Neural progenitor cell (in vitro differentiated cells): ENCODE measurements around the gene MPRIP. TPM values are rescaled to one million over a fixed set of nuclear protein-coding genes. Genes with fewer than 3 reads are reported as not detected.

Source experiments
- DNase-seq: peaks from one replicate; pipeline ENCODE4 v3.0.0-alpha.2; 2016; ENCODE audit warnings: low spot score
- H2AFZ ChIP-seq: fragments of 200-600 bp; sonication (generic); replicated peaks from 2 replicates; pipeline ENCODE4 v1.6.1; 2016; ENCODE audit warnings: antibody characterized with exemption
- H3F3A ChIP-seq: fragments of 200-600 bp; sonication (generic); 2 replicates; pipeline ENCODE4 v1.6.1; 2016; ENCODE audit warnings: antibody characterized with exemption, low read depth
- H3K27ac ChIP-seq: fragments of 200-600 bp; sonication (generic); 2 replicates; pipeline ENCODE4 v1.5.1; 2016; ENCODE audit warnings: mild to moderate bottlenecking
- H3K27me3 ChIP-seq: fragments of 200-600 bp; sonication (generic); 2 replicates; pipeline ENCODE4 v1.6.1; 2016; ENCODE audit warnings: mild to moderate bottlenecking, moderate library complexity
- H3K36me3 ChIP-seq: fragments of 200-600 bp; sonication (generic); 2 replicates; pipeline ENCODE4 v1.5.1; 2016
- H3K4me1 ChIP-seq: fragments of 200-600 bp; sonication (generic); 2 replicates; pipeline ENCODE4 v1.6.1; 2016; ENCODE audit warnings: mixed run types
- H3K4me2 ChIP-seq: fragments of 200-600 bp; sonication (generic); 2 replicates; pipeline ENCODE4 v1.6.1; 2016
- H3K4me3 ChIP-seq: fragments of 200-600 bp; sonication (generic); 2 replicates; pipeline ENCODE4 v1.5.1; 2016
- H3K79me2 ChIP-seq: fragments of 200-600 bp; sonication (generic); 2 replicates; pipeline ENCODE4 v1.6.1; 2016; ENCODE audit warnings: low read depth
- H3K9ac ChIP-seq: fragments of 200-600 bp; sonication (generic); 2 replicates; pipeline ENCODE4 v1.6.1; 2016
- H3K9me3 ChIP-seq: fragments of 200-600 bp; sonication (generic); 2 replicates; pipeline ENCODE4 v1.5.1; 2016; ENCODE audit warnings: low read depth
- H4K20me1 ChIP-seq: fragments of 200-600 bp; sonication (generic); 2 replicates; pipeline ENCODE4 v1.6.1; 2016; ENCODE audit warnings: low read depth
- H3K27ac Mint-ChIP-seq: 3 replicates; pipeline ENCODE4 v1.8.0; 2021; ENCODE audit warnings: mixed read lengths
- H3K27me3 Mint-ChIP-seq: 2 replicates; pipeline ENCODE4 v1.8.0; 2022; ENCODE audit warnings: low read depth, mild to moderate bottlenecking, inconsistent platforms, moderate library complexity, mixed read lengths; ENCODE audit not compliant: insufficient read depth
- H3K36me3 Mint-ChIP-seq: 3 replicates; pipeline ENCODE4 v1.8.0; 2021; ENCODE audit warnings: mixed read lengths
- H3K4me1 Mint-ChIP-seq: 3 replicates; pipeline ENCODE4 v1.8.0; 2021; ENCODE audit warnings: mixed read lengths
- H3K4me3 Mint-ChIP-seq: 3 replicates; pipeline ENCODE4 v1.8.0; 2021; ENCODE audit warnings: mild to moderate bottlenecking, moderate library complexity, mixed read lengths
- H3K9me3 Mint-ChIP-seq: 3 replicates; pipeline ENCODE4 v1.8.0; 2020; ENCODE audit warnings: mixed read lengths
- CTCF ChIP-seq: fragments of 200-600 bp; sonication (generic); IDR thresholded peaks from 2 replicates; pipeline ENCODE4 v1.5.1; 2017; ENCODE audit warnings: antibody characterized with exemption, mild to moderate bottlenecking
- EZH2 ChIP-seq: fragments of 200-600 bp; sonication (generic); IDR thresholded peaks from 2 replicates; pipeline ENCODE4 v1.6.1; 2017; ENCODE audit warnings: antibody characterized with exemption, mild to moderate bottlenecking, moderate library complexity
- EZH2phosphoT487 ChIP-seq: fragments of 200-600 bp; sonication (generic); IDR thresholded peaks from 2 replicates; pipeline ENCODE4 v1.6.1; 2017; ENCODE audit warnings: antibody characterized with exemption
- total RNA-seq: library from RNA; depleted of rRNA; stranded (reverse); fragments of >200 nt; gene quantifications from 2 replicates; pipeline ENCODE4 v1.2.3, GENCODE V29; 2015; ENCODE audit warnings: low replicate concordance

Gene MPRIP
- total RNA-seq, 1 donor from 2014 or later, result 42.1 TPM

GRCh38 chr17:17146786-17147406, 104.6 kb downstream of the MPRIP start:
- no peaks in the 10 kb centered on the region for H4K20me1 ChIP-seq
- H3K4me3 Mint-ChIP-seq, result no peak overlapping the region
- H3K36me3 ChIP-seq, result no peaks in the 10 kb centered on the region
- peaks cover 7% of the 10 kb centered on the region for H3K27me3 Mint-ChIP-seq
- DNase-seq, result peak; percentile 46
- H3K27me3 ChIP-seq, result no peaks in the 10 kb centered on the region
- peaks cover 3% of the 10 kb centered on the region for H3K4me1 Mint-ChIP-seq
- no peak overlapping the region for H2AFZ ChIP-seq
- no peak overlapping the region for H3K27ac Mint-ChIP-seq
- H3K9ac ChIP-seq, result no peak overlapping the region
- no peak overlapping the region for H3K4me2 ChIP-seq
- no peaks in the 10 kb centered on the region for H3K9me3 Mint-ChIP-seq
- no peaks in the 10 kb centered on the region for H3K9me3 ChIP-seq
- H3K79me2 ChIP-seq, result no peaks in the 10 kb centered on the region
- H3K27ac ChIP-seq, result no peak overlapping the region
- H3K36me3 Mint-ChIP-seq, result peaks cover 36% of the 10 kb centered on the region
- no peaks in the 10 kb centered on the region for H3K4me1 ChIP-seq
- H3K4me3 ChIP-seq, result no peak overlapping the region
- no peaks in the 10 kb centered on the region for H3F3A ChIP-seq
- TF ChIP-seq EZH2 (no peak), CTCF (peak; percentile 43)

DNA sequence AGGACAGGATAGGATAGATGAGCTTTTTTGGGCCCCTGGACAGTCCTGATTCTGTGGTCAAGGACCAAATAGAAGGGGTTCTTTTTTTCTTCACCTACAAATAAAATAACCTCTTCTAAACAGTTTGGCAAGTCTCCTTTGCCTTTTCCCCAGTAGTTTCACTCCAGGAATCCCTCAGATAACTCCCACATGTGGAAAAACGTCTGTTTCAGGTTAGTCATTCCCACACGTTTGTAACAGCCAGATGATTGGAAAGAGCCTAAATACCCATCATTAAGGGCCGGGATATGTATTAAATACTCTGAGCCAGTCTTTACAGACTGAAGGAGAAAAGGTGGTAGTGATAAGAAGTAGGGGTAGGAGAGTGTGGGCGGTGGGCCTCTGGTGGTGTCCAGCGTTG, 105.6 kb downstream of the MPRIP start:
- no peaks in the 10 kb centered on the region for H3K36me3 ChIP-seq
- Mint-ChIP-seq H3K4me1 (no peaks in the 10 kb centered on the region), H3K27ac (no peak overlapping the region), H3K36me3 (peaks cover 39% of the 10 kb centered on the region), H3K4me3 (no peak overlapping the region), H3K9me3 (no peaks in the 10 kb centered on the region), H3K27me3 (peaks cover 7% of the 10 kb centered on the region)
- no peak overlapping the region for H3K9ac ChIP-seq
- no peaks in the 10 kb centered on the region for H3K27me3 ChIP-seq
- H3K4me3 ChIP-seq, result no peak overlapping the region
- no peak overlapping the region for H3K27ac ChIP-seq
- H4K20me1 ChIP-seq, result no peaks in the 10 kb centered on the region
- DNase-seq, result no peak
- H3F3A ChIP-seq, result no peaks in the 10 kb centered on the region
- no peak overlapping the region for H2AFZ ChIP-seq
- no peaks in the 10 kb centered on the region for H3K79me2 ChIP-seq
- no peak overlapping the region for H3K4me2 ChIP-seq
- H3K4me1 ChIP-seq, result no peaks in the 10 kb centered on the region
- TF ChIP-seq EZH2 (no peak), CTCF (no peak), EZH2phosphoT487 (no peak)
- H3K9me3 ChIP-seq, result no peaks in the 10 kb centered on the region

DNA sequence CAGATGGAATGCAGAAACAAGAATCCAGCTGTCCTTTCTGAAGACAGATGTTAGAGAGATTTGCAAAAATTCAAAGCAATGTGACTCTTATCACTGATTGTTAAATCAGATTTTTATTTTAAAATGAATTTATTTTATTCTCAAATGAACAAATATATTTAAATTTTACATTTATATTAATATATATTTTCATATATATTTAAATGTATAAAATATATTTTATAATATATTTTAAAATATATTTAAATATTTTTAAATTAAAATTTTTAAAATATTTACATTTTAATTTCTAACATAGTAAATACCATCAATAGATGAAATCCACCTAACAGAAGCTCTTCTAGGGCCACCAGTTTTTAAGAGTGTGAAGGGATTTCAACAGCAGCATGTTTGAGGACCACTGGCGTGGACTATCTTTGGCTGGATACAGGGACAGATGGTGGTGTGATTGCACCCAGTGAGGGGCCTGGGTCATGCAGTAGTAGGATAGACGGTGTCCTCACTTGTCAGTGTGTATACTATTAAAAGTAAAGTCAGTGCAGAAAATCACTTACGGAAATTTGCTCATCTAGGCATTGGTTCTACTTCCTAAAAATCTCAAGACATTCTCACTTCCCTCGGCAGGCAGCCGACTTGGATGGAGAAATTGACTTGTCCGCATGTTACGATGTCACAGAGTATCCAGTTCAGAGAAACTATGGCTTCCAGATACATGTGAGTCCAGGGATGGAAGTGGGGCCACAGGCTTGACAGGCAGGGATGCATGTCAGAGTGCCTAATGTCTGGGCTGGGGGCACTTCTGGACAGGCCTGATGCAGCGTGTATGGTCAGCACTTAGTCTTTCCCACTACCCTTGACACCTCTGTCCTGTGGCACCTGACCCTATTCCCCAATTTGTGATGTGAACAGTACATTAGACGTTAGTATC, 107.5 kb downstream of the MPRIP start:
- no peaks in the 10 kb centered on the region for H3K27me3 ChIP-seq
- no peak overlapping the region for H3K9ac ChIP-seq
- no peaks in the 10 kb centered on the region for H4K20me1 ChIP-seq
- no peaks in the 10 kb centered on the region for H3K9me3 Mint-ChIP-seq
- H3K4me2 ChIP-seq, result no peak overlapping the region
- no peak overlapping the region for H3K27ac ChIP-seq
- no peak overlapping the region for H3K27ac Mint-ChIP-seq
- H3F3A ChIP-seq, result no peaks in the 10 kb centered on the region
- no peaks in the 10 kb centered on the region for H3K9me3 ChIP-seq
- no peaks in the 10 kb centered on the region for H3K4me1 Mint-ChIP-seq
- H3K4me1 ChIP-seq, result no peaks in the 10 kb centered on the region
- TF ChIP-seq EZH2phosphoT487, result no peak
- TF ChIP-seq CTCF, result no peak
- no peak for TF ChIP-seq EZH2
- no peak overlapping the region for H3K4me3 ChIP-seq
- H3K4me3 Mint-ChIP-seq, result no peak overlapping the region
- H2AFZ ChIP-seq, result no peak overlapping the region
- H3K36me3 Mint-ChIP-seq, result peaks cover 47% of the 10 kb centered on the region
- H3K27me3 Mint-ChIP-seq, result peaks cover 6% of the 10 kb centered on the region
- no peak for DNase-seq
- no peaks in the 10 kb centered on the region for H3K36me3 ChIP-seq
- no peaks in the 10 kb centered on the region for H3K79me2 ChIP-seq
